ENCODE measurements around the gene PLCH2. TPM values are rescaled to one million over a fixed set of nuclear protein-coding genes. Genes with fewer than 3 reads are reported as not detected.

The PLCH2 gene
- polyA plus RNA-seq, 1 donor from 2014 or later = 5.7 TPM

DNA sequence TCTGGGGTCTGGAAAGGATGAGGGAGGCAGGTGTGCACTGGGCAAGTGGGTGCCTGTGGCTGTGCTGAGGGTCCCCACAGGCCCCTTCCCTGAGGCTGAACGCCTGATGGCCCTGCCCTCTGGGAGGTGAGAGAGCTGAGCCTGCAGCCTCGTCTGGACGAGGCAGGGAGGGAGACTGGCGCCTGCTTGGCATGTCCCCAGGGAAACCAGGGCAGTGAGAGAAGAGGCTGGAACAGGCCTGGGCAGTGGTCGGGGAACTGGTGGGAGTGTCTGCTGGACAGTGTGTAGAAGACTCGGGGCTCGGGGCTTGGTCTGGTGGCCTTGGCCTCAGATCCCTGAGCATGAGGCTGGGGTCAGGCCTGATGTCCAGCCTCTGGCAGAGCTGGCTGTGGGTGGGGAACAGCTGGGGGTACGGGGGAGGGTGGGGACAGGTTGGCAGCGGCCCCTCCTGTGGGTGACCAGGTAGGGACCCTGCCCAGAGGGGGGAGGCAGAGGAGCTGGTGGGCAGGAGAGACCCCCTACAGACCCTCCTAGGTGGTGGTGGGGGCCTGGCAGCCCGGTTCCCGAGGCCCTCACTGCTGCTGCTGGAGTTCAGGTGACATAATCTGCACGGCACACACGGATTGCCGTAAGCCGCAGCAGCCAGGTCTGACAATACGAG is 30.8 kb upstream of the PLCH2 start:
- Histone ChIP-seq H3K9ac (ENCODE audit: low read length) (no peak overlapping the region), H2AFZ (ENCODE audit: low read depth, low read length) (no peak overlapping the region), H3K79me2 (replicated peaks; ENCODE audit: insufficient read depth, low read length) (no peaks in the 10 kb centered on the region), H3K27ac (ENCODE audit: low read length) (no peak overlapping the region), H3K9me2 (ENCODE audit: insufficient read depth, low read length) (no peaks in the 10 kb centered on the region), H3K9me3 (ENCODE audit: low read length) (no peaks in the 10 kb centered on the region), H3K36me3 (ENCODE audit: insufficient read depth, low read length) (no peaks in the 10 kb centered on the region), H3K4me2 (ENCODE audit: low read length) (no peak overlapping the region), H3K4me3 (ENCODE audit: low read length) (peak overlapping the region; percentile 64), H3F3A (ENCODE audit: insufficient read depth, low read length, poor library complexity, severe bottlenecking) (no peaks in the 10 kb centered on the region), H3K27me3 (ENCODE audit: insufficient read depth, low read depth, low read length) (no peaks in the 10 kb centered on the region), H4K20me1 (ENCODE audit: insufficient read depth) (no peaks in the 10 kb centered on the region)
- TF ChIP-seq MXI1 (conservative IDR thresholded peaks at IDR 0.05; ENCODE audit: poor library complexity, severe bottlenecking) = no peak
- no peak for TF ChIP-seq TAF1 (IDR thresholded peaks at IDR 0.05; ENCODE audit: low read depth)
- no peak for TF ChIP-seq RAD21 (conservative IDR thresholded peaks at IDR 0.05)
- no peak for TF ChIP-seq SMC3 (conservative IDR thresholded peaks at IDR 0.05; ENCODE audit: poor library complexity)
- TF ChIP-seq EP300 (conservative IDR thresholded peaks at IDR 0.05; ENCODE audit: poor library complexity, severe bottlenecking) = no peak
- no peak for TF ChIP-seq EZH2 (IDR thresholded peaks at IDR 0.05; ENCODE audit: borderline replicate concordance, insufficient read depth, low read length, poor library complexity, severe bottlenecking)
- TF ChIP-seq, protein P1, sequence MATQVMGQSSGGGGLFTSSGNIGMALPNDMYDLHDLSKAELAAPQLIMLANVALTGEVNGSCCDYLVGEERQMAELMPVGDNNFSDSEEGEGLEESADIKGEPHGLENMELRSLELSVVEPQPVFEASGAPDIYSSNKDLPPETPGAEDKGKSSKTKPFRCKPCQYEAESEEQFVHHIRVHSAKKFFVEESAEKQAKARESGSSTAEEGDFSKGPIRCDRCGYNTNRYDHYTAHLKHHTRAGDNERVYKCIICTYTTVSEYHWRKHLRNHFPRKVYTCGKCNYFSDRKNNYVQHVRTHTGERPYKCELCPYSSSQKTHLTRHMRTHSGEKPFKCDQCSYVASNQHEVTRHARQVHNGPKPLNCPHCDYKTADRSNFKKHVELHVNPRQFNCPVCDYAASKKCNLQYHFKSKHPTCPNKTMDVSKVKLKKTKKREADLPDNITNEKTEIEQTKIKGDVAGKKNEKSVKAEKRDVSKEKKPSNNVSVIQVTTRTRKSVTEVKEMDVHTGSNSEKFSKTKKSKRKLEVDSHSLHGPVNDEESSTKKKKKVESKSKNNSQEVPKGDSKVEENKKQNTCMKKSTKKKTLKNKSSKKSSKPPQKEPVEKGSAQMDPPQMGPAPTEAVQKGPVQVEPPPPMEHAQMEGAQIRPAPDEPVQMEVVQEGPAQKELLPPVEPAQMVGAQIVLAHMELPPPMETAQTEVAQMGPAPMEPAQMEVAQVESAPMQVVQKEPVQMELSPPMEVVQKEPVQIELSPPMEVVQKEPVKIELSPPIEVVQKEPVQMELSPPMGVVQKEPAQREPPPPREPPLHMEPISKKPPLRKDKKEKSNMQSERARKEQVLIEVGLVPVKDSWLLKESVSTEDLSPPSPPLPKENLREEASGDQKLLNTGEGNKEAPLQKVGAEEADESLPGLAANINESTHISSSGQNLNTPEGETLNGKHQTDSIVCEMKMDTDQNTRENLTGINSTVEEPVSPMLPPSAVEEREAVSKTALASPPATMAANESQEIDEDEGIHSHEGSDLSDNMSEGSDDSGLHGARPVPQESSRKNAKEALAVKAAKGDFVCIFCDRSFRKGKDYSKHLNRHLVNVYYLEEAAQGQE (IDR thresholded peaks at IDR 0.05; ENCODE audit: borderline replicate concordance) = no peak
- no peak for TF ChIP-seq POLR2AphosphoS5 (IDR thresholded peaks at IDR 0.05)
- TF ChIP-seq, protein P2, sequence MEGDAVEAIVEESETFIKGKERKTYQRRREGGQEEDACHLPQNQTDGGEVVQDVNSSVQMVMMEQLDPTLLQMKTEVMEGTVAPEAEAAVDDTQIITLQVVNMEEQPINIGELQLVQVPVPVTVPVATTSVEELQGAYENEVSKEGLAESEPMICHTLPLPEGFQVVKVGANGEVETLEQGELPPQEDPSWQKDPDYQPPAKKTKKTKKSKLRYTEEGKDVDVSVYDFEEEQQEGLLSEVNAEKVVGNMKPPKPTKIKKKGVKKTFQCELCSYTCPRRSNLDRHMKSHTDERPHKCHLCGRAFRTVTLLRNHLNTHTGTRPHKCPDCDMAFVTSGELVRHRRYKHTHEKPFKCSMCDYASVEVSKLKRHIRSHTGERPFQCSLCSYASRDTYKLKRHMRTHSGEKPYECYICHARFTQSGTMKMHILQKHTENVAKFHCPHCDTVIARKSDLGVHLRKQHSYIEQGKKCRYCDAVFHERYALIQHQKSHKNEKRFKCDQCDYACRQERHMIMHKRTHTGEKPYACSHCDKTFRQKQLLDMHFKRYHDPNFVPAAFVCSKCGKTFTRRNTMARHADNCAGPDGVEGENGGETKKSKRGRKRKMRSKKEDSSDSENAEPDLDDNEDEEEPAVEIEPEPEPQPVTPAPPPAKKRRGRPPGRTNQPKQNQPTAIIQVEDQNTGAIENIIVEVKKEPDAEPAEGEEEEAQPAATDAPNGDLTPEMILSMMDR (IDR thresholded peaks at IDR 0.05; ENCODE audit: poor library complexity, severe bottlenecking) = no peak

DNA sequence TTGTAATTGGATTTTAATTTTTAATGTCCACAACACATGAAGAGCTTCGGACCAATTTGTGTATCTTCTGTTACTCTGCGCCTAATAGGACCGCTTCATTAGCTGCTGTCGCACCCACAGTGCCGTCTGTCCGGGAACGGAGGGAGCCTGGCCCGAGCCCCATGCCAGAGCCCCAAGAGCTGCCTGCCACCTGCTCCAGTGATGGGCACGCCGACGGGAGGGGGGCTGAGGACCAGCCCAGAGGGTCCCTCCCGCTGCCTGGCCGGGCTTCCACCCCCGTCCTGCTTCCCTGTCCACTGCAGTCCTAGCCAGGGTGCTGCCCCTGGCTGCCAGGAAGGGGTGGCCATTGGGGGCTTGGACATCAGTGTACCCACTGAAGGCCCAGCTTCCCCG is 30.3 kb upstream of the PLCH2 start:
- no peaks in the 10 kb centered on the region for H3K9me2 ChIP-seq (ENCODE audit: insufficient read depth, low read length)
- H4K20me1 ChIP-seq (ENCODE audit: insufficient read depth) = no peaks in the 10 kb centered on the region
- H3K79me2 ChIP-seq (replicated peaks; ENCODE audit: insufficient read depth, low read length) = no peaks in the 10 kb centered on the region
- TF ChIP-seq, protein P1 (IDR thresholded peaks at IDR 0.05; ENCODE audit: borderline replicate concordance) = no peak
- TF ChIP-seq MXI1 (conservative IDR thresholded peaks at IDR 0.05; ENCODE audit: poor library complexity, severe bottlenecking) = no peak
- TF ChIP-seq EZH2 (IDR thresholded peaks at IDR 0.05; ENCODE audit: borderline replicate concordance, insufficient read depth, low read length, poor library complexity, severe bottlenecking) = no peak
- TF ChIP-seq POLR2AphosphoS5 (IDR thresholded peaks at IDR 0.05) = no peak
- TF ChIP-seq RAD21 (conservative IDR thresholded peaks at IDR 0.05) = no peak
- TF ChIP-seq EP300 (conservative IDR thresholded peaks at IDR 0.05; ENCODE audit: poor library complexity, severe bottlenecking) = no peak
- TF ChIP-seq, protein P2 (IDR thresholded peaks at IDR 0.05; ENCODE audit: poor library complexity, severe bottlenecking) = no peak
- no peak for TF ChIP-seq SMC3 (conservative IDR thresholded peaks at IDR 0.05; ENCODE audit: poor library complexity)
- no peak for TF ChIP-seq TAF1 (IDR thresholded peaks at IDR 0.05; ENCODE audit: low read depth)
- H3K4me3 ChIP-seq (ENCODE audit: low read length) = peak overlapping the region; percentile 47
- no peak overlapping the region for H3K9ac ChIP-seq (ENCODE audit: low read length)
- H3K9me3 ChIP-seq (ENCODE audit: low read length) = no peaks in the 10 kb centered on the region
- no peaks in the 10 kb centered on the region for H3K36me3 ChIP-seq (ENCODE audit: insufficient read depth, low read length)
- no peaks in the 10 kb centered on the region for H3K27me3 ChIP-seq (ENCODE audit: insufficient read depth, low read depth, low read length)
- H3F3A ChIP-seq (ENCODE audit: insufficient read depth, low read length, poor library complexity, severe bottlenecking) = no peaks in the 10 kb centered on the region
- H3K27ac ChIP-seq (ENCODE audit: low read length) = no peak overlapping the region
- H2AFZ ChIP-seq (ENCODE audit: low read depth, low read length) = no peak overlapping the region
- H3K4me2 ChIP-seq (ENCODE audit: low read length) = no peak overlapping the region
